ES-I3 (cell line): ENCODE measurements around the gene CPEB2.

Source experiments
- H3K36me3 ChIP-seq: 2 replicates; pipeline ENCODE4 v1.6.1; 2013; ENCODE audit warnings: mild to moderate bottlenecking, low read length, control low read depth, moderate library complexity; ENCODE audit not compliant: insufficient read depth
- H3K4me1 ChIP-seq: 2 replicates; pipeline ENCODE4 v1.6.1; 2013; ENCODE audit warnings: mild to moderate bottlenecking, control low read depth, low read length; ENCODE audit not compliant: insufficient read depth
- H3K9ac ChIP-seq: 2 replicates; pipeline ENCODE4 v1.6.1; 2013; ENCODE audit warnings: low read depth, mild to moderate bottlenecking, low read length, moderate library complexity
- H3K9me3 ChIP-seq: 2 replicates; pipeline ENCODE4 v1.6.1; 2013; ENCODE audit warnings: mild to moderate bottlenecking, low read length, moderate library complexity; ENCODE audit not compliant: control insufficient read depth, insufficient read depth

Gene CPEB2

DNA sequence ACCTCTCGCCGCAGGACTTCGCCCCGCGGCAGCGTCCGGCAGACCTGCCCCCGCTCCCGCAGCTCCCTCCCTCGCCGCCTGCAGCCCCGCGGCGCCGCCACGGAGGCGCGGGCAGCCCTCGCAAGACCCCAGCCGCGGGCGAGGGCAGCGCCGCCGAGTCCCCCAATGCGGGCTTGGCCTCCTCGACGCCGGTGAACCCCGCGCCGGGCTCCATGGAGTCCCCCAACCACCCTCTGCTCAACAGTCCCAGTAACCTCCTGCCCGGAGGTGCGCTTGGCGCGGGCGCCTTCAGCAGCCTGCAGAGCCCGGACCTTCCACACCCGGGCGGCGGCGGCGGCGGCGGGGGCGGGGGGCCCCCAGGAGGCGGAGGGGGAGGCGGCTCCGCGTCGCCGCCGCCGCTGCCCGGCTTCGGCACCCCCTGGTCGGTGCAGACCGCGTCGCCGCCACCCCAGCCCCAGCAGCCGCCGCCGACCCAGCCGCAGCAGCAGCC, 1.2 kb downstream of the CPEB2 start:
- Histone ChIP-seq H3K36me3 (no peaks in the 10 kb centered on the region), H3K9ac (peak overlapping the region; percentile 77; the same call in 1 of the 2 replicates), H3K4me1 (peaks cover 9% of the 10 kb centered on the region), H3K9me3 (no peaks in the 10 kb centered on the region)

DNA sequence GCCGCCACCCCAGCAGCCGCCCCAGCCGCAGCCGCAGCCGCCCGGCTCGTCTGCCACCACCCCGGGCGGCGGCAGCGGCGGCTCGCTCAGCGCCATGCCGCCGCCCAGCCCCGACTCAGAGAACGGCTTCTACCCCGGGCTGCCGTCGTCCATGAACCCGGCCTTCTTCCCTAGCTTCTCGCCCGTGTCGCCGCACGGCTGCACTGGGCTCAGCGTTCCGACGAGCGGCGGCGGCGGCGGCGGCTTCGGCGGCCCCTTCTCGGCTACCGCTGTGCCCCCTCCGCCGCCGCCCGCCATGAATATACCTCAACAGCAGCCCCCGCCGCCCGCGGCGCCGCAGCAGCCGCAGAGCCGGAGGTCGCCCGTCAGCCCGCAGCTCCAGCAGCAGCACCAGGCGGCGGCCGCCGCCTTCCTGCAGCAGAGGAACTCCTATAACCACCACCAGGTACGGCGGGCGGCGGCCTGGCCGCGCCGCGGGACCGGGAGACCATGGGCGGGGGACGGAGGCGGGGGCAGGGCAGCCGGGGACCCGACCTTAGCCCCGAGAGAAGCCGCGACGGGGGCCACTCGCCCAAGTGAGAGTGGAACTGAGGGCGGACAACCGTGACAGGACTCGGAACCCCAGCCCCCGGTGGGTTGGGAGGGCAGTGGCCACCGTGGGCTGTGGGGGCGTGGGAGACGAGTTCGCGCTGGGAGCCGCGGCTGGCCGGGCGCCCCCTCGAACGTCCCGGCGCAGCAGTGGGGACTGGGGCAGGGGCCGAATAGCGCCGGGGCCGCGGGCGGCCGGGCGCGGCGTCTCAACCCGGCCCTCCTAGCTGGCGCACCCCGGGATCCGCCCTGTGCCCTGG, 1.8 kb downstream of the CPEB2 start:
- Histone ChIP-seq H3K4me1 (peaks cover 15% of the 10 kb centered on the region), H3K9ac (peak overlapping the region; percentile 74), H3K36me3 (no peaks in the 10 kb centered on the region), H3K9me3 (no peaks in the 10 kb centered on the region)

DNA sequence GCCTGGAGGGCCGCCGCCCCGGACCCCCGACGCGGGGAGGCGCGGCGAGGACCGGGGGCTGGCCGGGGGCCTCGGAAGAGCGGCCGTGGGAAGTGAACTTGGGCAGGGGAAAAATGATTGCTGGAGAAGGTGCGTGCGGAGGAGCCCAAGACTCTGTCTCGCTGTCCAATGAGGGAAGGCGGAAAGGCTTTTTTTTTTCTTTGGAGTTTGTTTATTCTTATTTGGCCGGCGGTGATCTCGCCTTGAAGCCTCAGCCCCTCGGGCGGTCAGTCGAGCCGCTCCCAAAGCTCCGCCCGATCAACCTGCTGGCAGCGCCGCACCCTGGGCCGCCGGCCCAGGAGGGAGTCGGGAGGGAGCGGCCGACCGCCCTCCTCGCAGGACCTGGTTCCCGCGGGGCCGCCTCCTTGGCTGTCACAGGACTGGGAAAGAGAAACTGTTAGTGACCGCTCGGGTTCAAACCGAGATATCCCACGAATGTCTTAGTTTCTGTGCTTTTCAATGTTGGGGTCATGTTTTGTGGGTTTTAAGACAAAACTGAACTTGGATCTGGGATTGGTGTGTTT, 2.5 kb downstream of the CPEB2 start:
- Histone ChIP-seq H3K4me1 (peaks cover 12% of the 10 kb centered on the region), H3K9ac (peak overlapping the region; percentile 74)

DNA sequence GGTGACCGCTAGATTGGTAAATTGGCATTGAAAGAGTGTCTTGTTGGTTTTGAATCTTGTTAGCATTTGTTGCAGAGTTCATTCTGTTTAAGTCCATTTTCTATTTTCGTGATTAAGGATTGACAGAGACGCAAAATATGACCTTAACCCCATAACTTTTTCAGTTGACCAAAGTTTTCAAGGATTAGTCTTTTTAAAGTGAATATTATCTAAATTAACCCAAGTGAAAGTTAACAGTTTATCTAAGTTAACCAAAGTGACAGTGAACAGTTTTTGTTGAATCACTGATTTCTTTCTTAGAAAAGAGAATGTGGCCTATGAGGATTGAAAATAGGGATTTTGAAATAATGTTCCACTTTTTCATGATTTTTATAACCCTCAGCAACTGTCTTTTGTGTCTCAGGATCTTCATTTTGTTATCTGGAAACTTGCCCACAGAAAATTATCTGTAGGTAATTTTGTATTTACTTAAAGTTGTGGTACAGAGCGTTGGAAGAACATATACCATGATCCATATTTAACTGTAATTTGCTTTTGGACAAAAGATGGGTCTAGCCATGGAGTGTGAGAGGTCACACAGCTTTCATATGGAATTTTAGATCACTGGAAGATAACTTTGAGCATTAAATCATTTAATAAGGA, 3.3 kb downstream of the CPEB2 start:
- Histone ChIP-seq H3K36me3 (no peaks in the 10 kb centered on the region), H3K4me1 (peaks cover 8% of the 10 kb centered on the region), H3K9me3 (no peaks in the 10 kb centered on the region), H3K9ac (peak overlapping the region; percentile 74)

More for the DNA sequence above, 2.5 kb downstream of the CPEB2 start:
- no peaks in the 10 kb centered on the region for H3K36me3 ChIP-seq
- H3K9me3 ChIP-seq: no peaks in the 10 kb centered on the region

DNA sequence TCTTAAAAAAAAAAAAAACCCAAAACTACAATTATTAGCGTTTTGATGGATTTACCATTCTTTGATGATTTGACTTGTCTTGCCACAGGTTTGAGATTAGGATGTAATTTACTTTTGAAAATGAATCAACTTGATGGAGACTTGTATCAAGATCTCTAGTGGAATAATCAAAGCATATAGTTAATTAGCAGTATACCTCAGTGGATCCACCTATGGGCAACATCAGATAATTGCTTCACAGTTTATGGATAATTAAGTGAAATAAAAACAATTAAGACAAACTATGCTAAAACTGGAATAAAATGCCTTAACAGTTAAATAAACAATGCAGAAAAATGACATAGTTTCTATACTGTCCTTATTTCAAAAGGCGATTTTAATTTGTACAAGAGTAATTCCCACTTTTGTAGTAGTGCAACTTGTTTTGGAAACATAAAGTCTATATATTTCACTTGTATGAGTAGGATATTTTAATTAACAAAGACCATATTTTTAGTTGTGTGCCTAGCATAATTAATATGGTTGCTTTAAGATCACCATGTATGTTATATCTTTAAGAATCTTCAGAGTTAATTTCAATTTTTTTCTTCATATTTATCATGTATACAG, 4.2 kb downstream of the CPEB2 start:
- Histone ChIP-seq H3K9ac (no peak overlapping the region), H3K36me3 (no peaks in the 10 kb centered on the region), H3K4me1 (peaks cover 8% of the 10 kb centered on the region), H3K9me3 (no peaks in the 10 kb centered on the region)

DNA sequence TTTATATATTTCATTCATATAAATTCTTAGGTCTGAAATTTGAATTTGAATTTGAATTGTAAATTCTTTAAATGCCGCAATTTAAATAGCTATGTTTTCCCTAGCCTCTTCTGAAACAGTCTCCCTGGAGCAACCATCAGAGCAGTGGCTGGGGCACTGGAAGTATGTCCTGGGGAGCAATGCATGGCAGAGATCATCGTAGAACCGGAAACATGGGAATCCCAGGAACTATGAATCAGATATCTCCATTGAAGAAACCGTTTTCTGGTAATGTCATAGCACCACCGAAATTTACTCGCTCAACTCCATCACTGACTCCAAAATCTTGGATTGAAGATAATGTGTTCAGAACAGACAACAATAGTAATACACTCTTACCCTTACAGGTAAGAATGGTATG, 4.9 kb downstream of the CPEB2 start:
- H3K36me3 ChIP-seq: no peaks in the 10 kb centered on the region
- peaks cover 8% of the 10 kb centered on the region for H3K4me1 ChIP-seq
- H3K9me3 ChIP-seq: no peaks in the 10 kb centered on the region
- H3K9ac ChIP-seq: no peak overlapping the region

DNA sequence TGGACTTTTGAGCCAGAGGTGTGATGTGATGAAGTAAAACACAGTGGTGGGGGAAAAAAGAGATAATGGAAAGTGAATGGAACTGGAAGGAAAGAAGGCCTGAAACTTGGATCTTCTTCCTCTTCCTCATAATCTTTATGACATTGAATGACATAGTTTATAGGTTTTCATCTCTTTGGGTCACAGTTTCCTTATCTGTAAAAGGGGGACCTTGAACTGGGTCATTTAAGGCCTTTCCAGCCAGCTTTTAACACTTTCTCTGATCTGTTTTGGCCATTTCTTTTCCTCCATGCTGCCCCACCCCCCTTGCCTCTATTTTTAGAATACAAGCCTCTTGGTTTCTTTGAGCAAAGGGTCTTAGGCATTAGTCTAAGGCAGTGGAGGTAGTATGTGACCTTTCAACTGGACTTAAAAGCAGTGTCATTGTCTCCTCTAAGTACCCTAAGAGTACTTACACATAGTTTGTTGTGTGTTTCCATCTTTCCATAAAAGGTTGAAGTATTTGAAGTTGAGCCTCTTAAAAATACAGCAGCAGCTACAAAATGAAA, 7.8 kb downstream of the CPEB2 start:
- Histone ChIP-seq H3K36me3 (no peaks in the 10 kb centered on the region), H3K4me1 (peaks cover 8% of the 10 kb centered on the region), H3K9me3 (no peaks in the 10 kb centered on the region), H3K9ac (no peak overlapping the region)

DNA sequence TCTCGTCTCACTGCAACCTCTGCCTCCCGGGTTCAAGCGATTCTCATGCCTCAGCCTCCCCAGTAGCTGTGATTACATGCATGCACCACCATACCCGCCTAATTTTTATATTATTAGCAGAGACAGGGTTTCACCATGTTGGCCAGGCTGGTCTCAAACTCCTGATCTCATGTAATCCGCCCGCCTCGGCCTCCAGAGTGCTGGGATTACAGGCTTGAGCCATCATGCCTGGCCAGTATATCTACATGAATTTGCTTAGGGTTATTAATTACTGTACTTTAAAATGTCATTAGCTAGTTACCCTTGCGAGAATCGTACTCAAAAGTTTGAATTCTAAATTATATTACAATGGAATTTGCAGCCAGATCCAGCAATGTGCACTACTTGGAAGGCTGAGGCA, 8.9 kb downstream of the CPEB2 start:
- H3K36me3 ChIP-seq: no peaks in the 10 kb centered on the region
- no peaks in the 10 kb centered on the region for H3K9me3 ChIP-seq
- no peak overlapping the region for H3K9ac ChIP-seq
- peaks cover 6% of the 10 kb centered on the region for H3K4me1 ChIP-seq

DNA sequence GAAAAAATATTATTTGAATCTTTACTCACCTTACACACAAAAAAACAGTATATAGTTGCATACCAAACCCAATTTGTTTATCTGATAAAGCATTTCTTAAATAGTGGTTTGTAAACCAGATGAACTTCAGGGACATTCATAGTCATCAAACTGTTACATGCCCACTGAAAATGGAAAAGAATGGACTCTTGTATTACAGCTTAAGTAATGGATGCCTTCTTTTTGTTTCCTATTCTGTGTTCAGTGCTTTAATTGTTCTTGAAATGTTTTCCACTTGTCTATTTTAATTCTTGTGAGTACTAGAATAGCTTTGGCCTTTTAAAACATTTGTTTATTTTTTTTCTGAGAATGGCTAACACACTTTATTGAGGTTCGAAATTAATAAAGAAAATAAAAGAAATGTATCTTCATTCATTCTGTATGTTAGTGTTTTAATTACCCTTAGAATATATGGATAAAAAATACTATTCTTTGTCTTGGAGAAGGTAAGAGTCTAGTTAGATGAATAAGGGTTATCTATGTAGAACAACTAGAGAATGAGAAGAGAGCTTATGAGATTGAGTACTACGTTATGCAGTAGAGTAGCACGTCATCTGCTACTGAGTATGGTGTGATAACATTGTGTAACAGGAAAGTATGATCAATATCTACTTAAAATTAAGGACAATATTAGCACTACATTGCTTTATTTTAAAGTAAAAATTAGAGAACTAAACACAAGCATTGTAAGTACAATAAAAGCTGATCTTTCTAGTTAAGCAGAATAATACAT, 9.9 kb downstream of the CPEB2 start:
- no peaks in the 10 kb centered on the region for H3K9me3 ChIP-seq
- no peak overlapping the region for H3K9ac ChIP-seq
- no peaks in the 10 kb centered on the region for H3K36me3 ChIP-seq
- H3K4me1 ChIP-seq: peaks cover 6% of the 10 kb centered on the region

DNA sequence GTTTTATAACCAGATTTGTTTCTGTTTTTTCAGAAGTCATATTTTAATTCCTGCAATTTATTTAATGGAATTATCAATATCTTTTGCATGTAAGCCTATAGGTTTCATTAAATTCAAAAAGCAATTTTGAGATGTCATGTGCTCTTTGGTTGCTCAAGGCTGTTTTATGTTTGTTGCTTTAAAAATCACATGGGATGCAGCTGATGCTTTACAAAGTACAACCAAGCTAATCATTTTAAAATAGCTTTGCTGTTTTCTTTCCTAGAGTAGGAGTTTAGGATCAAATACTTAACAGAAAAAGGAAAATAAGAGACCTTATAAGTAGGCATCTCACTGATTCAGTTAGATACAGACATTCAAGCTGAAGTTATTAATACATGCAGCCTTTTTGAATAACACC, 11.3 kb downstream of the CPEB2 start:
- Histone ChIP-seq H3K36me3 (no peaks in the 10 kb centered on the region), H3K9ac (no peak overlapping the region), H3K4me1 (peaks cover 5% of the 10 kb centered on the region), H3K9me3 (no peaks in the 10 kb centered on the region)

DNA sequence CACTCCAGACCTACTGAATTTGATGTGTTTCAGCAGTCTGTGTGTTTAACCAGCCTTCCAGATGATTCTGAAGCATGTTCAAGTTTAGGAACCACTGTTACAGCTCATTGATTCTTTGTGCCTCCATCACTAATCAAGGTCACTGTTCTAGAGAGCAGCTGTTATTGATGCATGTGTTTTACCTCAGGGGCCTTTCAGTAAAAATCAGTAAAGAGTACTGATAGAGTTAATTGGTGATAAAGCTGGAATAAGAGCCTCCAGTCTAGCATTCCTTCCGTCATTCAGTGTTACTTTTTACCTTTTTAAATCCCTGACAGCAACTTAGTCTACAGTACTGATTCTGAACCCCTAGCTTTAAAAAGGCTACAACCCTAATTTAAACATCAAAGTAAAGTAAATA, 12.9 kb downstream of the CPEB2 start:
- Histone ChIP-seq H3K9ac (no peak overlapping the region), H3K4me1 (no peaks in the 10 kb centered on the region; the same call in 1 of the 2 replicates), H3K36me3 (no peaks in the 10 kb centered on the region), H3K9me3 (no peaks in the 10 kb centered on the region)

DNA sequence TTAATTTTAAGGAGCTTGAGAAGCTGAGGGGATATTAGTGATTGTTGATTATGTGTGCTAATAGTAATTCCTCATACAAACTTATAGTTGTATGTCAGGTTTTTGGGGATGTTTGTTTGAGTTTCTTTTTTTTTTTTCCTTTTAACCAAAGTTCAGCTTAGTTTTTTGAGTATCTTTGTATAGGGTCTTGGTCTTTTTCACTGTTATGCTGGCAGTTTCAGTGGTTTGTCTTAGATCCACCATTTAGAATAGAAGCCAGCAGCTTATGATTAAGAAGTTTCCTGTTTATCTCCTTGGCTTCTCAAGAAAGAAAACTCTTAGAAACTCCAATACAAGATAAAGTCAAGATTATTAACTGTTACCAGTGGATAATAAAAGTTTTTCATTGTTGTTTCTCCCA, 16.1 kb downstream of the CPEB2 start:
- no peaks in the 10 kb centered on the region for H3K9me3 ChIP-seq
- H3K4me1 ChIP-seq: no peaks in the 10 kb centered on the region
- no peaks in the 10 kb centered on the region for H3K36me3 ChIP-seq
- H3K9ac ChIP-seq: no peak overlapping the region

DNA sequence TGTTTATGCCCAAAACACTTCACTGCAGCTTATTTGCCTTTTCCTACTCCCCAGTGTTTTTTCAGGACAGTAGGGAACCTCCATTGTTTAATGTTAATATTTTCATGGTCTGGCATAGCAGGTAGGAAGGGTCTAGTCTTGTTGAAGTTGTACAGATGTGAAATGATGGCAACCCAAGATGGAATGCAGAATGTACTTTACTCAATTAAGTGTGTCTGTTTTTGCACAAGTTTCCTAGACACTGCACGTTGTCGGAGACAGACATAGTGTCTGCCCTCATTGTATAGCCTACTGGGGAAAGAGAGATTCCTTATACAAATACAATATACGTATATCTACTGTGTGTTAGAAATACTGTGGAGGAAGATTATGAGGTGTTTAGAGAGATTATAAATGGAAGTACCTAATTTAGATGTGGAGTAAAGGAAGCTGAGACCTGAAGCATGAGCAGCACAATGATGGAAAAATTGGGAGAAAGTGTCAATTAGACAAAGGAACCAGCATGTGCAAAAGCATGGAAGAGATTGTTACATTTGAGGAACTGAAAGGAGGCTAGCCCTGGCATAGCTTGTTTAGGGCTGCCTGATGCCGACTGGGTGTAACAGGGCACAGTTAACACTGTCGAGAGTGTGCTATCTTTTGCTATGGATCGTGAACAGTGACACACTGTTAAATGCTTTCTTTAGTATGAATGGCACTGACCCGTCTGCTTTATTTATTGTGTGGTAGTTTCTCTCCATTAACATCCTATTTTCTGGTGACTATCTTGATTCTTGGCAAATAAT, 18.4 kb downstream of the CPEB2 start:
- H3K4me1 ChIP-seq: no peaks in the 10 kb centered on the region
- no peaks in the 10 kb centered on the region for H3K9me3 ChIP-seq
- no peaks in the 10 kb centered on the region for H3K36me3 ChIP-seq
- no peak overlapping the region for H3K9ac ChIP-seq
